Smooth muscle cell (in vitro differentiated cells): ENCODE results near the gene SIGLEC7. TPM values are rescaled to one million over a fixed set of nuclear protein-coding genes. Genes with fewer than 3 reads are reported as not detected.

ENCODE experiments used
- DNase-seq: peaks from one replicate; lab custom pipeline; 2025; ENCODE audit not compliant: unreplicated experiment; lab: John Stamatoyannopoulos, UW
- H2AFZ ChIP-seq: fragments of 200-600 bp; sonication (generic); 2 replicates; pipeline ENCODE4 v1.6.0; 2016; ENCODE audit warnings: antibody characterized with exemption, low read depth, mild to moderate bottlenecking
- H3F3A ChIP-seq: fragments of 200-600 bp; sonication (generic); 2 replicates; pipeline ENCODE4 v1.6.0; 2017; ENCODE audit warnings: antibody characterized with exemption, low read depth
- H3K27ac ChIP-seq: fragments of 200-600 bp; sonication (generic); 2 replicates; pipeline ENCODE4 v1.5.1; 2016; ENCODE audit warnings: low read depth, mild to moderate bottlenecking
- H3K27me3 ChIP-seq: fragments of 200-600 bp; sonication (generic); 2 replicates; pipeline ENCODE4 v1.6.1; 2016; ENCODE audit warnings: low read depth, mild to moderate bottlenecking
- H3K36me3 ChIP-seq: fragments of 200-600 bp; sonication (generic); 2 replicates; pipeline ENCODE4 v1.5.1; 2016; ENCODE audit warnings: low read depth
- H3K4me1 ChIP-seq: fragments of 200-600 bp; sonication (generic); 2 replicates; pipeline ENCODE4 v1.5.1; 2016; ENCODE audit warnings: low read depth
- H3K4me2 ChIP-seq: fragments of 200-600 bp; sonication (generic); 2 replicates; pipeline ENCODE4 v1.6.0; 2016; ENCODE audit warnings: mild to moderate bottlenecking
- H3K4me3 ChIP-seq: fragments of 200-600 bp; sonication (generic); 2 replicates; pipeline ENCODE4 v1.5.1; 2016; ENCODE audit warnings: mild to moderate bottlenecking
- H3K79me2 ChIP-seq: fragments of 200-600 bp; sonication (generic); 2 replicates; pipeline ENCODE4 v1.6.0; 2016; ENCODE audit warnings: low read depth, mild to moderate bottlenecking
- H3K9ac ChIP-seq: fragments of 200-600 bp; sonication (generic); 2 replicates; pipeline ENCODE4 v1.6.0; 2016; ENCODE audit warnings: low read depth
- H3K9me3 ChIP-seq: fragments of 200-600 bp; sonication (generic); replicated peaks from 2 replicates; pipeline ENCODE4 v1.5.1; 2016; ENCODE audit warnings: low read depth
- H4K20me1 ChIP-seq: fragments of 200-600 bp; sonication (generic); 2 replicates; pipeline ENCODE4 v1.6.0; 2016; ENCODE audit warnings: low read depth
- CTCF ChIP-seq: fragments of 200-600 bp; sonication (generic); IDR thresholded peaks from 2 replicates; pipeline ENCODE4 v1.5.1; 2017; ENCODE audit warnings: borderline replicate concordance, mild to moderate bottlenecking, antibody characterized with exemption; ENCODE audit not compliant: insufficient read depth, poor library complexity, severe bottlenecking
- WGBS: methylation state at CpG from one replicate; pipeline ENCODE4 v1.1.7; 2016; ENCODE audit warnings: low lambda C conversion rate; 5-methylcytosine and 5-hydroxymethylcytosine counted together
- polyA plus RNA-seq: library from polyadenylated mRNA; unstranded; fragments of >200 nt; fragmentation: Nextera tagmentation; extraction: Ambion mirVana; gene quantifications from 2 replicates; pipeline ENCODE4 v1.2.1, GENCODE V29; 2016
- total RNA-seq: library from RNA; depleted of rRNA; stranded (reverse); fragments of >200 nt; gene quantifications from 2 replicates; pipeline ENCODE4 v1.2.3, GENCODE V29; 2014

The SIGLEC7 gene
- total and polyA plus RNA-seq, 2 experiments from 2014 or later = not detected

GRCh38 chr19:51186323-51186722, 44.2 kb downstream of the SIGLEC7 start:
- H2AFZ ChIP-seq = no peak overlapping the region
- H3K9me3 ChIP-seq = no peaks in the 10 kb centered on the region
- H3K36me3 ChIP-seq = no peaks in the 10 kb centered on the region
- H3K4me3 ChIP-seq = no peak overlapping the region
- no peaks in the 10 kb centered on the region for H3K79me2 ChIP-seq
- H3F3A ChIP-seq = no peaks in the 10 kb centered on the region
- H3K4me2 ChIP-seq = no peak overlapping the region
- no peak for DNase-seq
- 77% methylated on average over 13 of the region's 13 CpGs for WGBS
- H3K27me3 ChIP-seq = peaks cover 16% of the 10 kb centered on the region
- H3K4me1 ChIP-seq = no peaks in the 10 kb centered on the region
- TF ChIP-seq CTCF = no peak
- no peaks in the 10 kb centered on the region for H4K20me1 ChIP-seq
- no peak overlapping the region for H3K9ac ChIP-seq
- H3K27ac ChIP-seq = no peak overlapping the region

GRCh38 chr19:51187395-51188226, 45.5 kb downstream of the SIGLEC7 start:
- no peaks in the 10 kb centered on the region for H3K4me1 ChIP-seq
- no peaks in the 10 kb centered on the region for H4K20me1 ChIP-seq
- no peaks in the 10 kb centered on the region for H3K36me3 ChIP-seq
- H3K9ac ChIP-seq = no peak overlapping the region
- H2AFZ ChIP-seq = no peak overlapping the region
- H3K4me2 ChIP-seq = no peak overlapping the region
- no peaks in the 10 kb centered on the region for H3K79me2 ChIP-seq
- no peak for DNase-seq
- WGBS = 87% methylated on average over 11 of the region's 11 CpGs
- no peak overlapping the region for H3K4me3 ChIP-seq
- peaks cover 11% of the 10 kb centered on the region for H3K27me3 ChIP-seq
- no peak overlapping the region for H3K27ac ChIP-seq
- TF ChIP-seq CTCF = no peak
- no peaks in the 10 kb centered on the region for H3F3A ChIP-seq
- H3K9me3 ChIP-seq = no peaks in the 10 kb centered on the region

- WGBS = 83% methylated on average over 2 of the region's 2 CpGs
- Histone ChIP-seq H3K9ac (no peak overlapping the region), H3K27me3 (peaks cover 11% of the 10 kb centered on the region), H3K4me2 (no peak overlapping the region), H3K9me3 (no peaks in the 10 kb centered on the region), H4K20me1 (no peaks in the 10 kb centered on the region), H3K4me1 (no peaks in the 10 kb centered on the region), H2AFZ (no peak overlapping the region), H3F3A (no peaks in the 10 kb centered on the region), H3K79me2 (no peaks in the 10 kb centered on the region), H3K4me3 (no peak overlapping the region), H3K27ac (no peak overlapping the region), H3K36me3 (no peaks in the 10 kb centered on the region)
- DNase-seq = no peak
- no peak for TF ChIP-seq CTCF
Measured at GRCh38 chr19:51188227-51188559, 46.1 kb downstream of the SIGLEC7 start.

GRCh38 chr19:51192689-51193088, 50.6 kb downstream of the SIGLEC7 start:
- no peak overlapping the region for H2AFZ ChIP-seq

More at GRCh38 chr19:51192689-51193088, 50.6 kb downstream of the SIGLEC7 start:
- Histone ChIP-seq H3K27ac (no peak overlapping the region), H3K27me3 (no peaks in the 10 kb centered on the region), H3F3A (no peaks in the 10 kb centered on the region), H3K4me1 (no peaks in the 10 kb centered on the region), H3K36me3 (no peaks in the 10 kb centered on the region), H3K9ac (no peak overlapping the region), H4K20me1 (no peaks in the 10 kb centered on the region), H3K4me2 (no peak overlapping the region), H3K79me2 (no peaks in the 10 kb centered on the region), H3K4me3 (no peak overlapping the region), H3K9me3 (no peaks in the 10 kb centered on the region)
- 85% methylated on average over 9 of the region's 9 CpGs for WGBS
- TF ChIP-seq CTCF = no peak
- no peak for DNase-seq
